Lower leg skin (tissue), 4 donors: ENCODE measurements around the gene DISP3. TPM values are rescaled to one million over a fixed set of nuclear protein-coding genes. Genes with fewer than 3 reads are reported as not detected.

Experiments used
- DNase-seq, 2 donors: peaks; one replicate each; pipeline ENCODE4 v3.0.0-alpha.2; 2019; ENCODE audit warnings: low spot score in 2 of 2
- H3K4me3 ChIP-seq: fragments of 200-600 bp; sonication (generic); 2 replicates; pipeline ENCODE4 v1.5.1; 2017; ENCODE audit warnings: mild to moderate bottlenecking, low read depth; ENCODE audit not compliant: poor library complexity, severe bottlenecking
- POLR2A ChIP-seq, 2 donors: fragments of 450-650 bp; IDR thresholded peaks; one replicate each; pipeline ENCODE4 v1.6.1; 2016 to 2017; ENCODE audit warnings: antibody characterized with exemption in 2 of 2, mild to moderate bottlenecking in 1 of 2, moderate library complexity in 1 of 2
- WGBS, 2 donors: methylation state at CpG; one replicate each; pipeline ENCODE4 v1.1.5; 2018; 5-methylcytosine and 5-hydroxymethylcytosine counted together
- intact Hi-C: fragments of 100-400 bp; cut with DNase I; formaldehyde crosslinking; loops from one replicate; pipeline ENCODE4 v1.15.0; 2023; ENCODE audit warnings: low total_unique reads
- total RNA-seq, 4 donors: library from RNA; depleted of rRNA; stranded (reverse); fragments of >200 nt; gene quantifications; one replicate each; pipeline ENCODE4 v1.1.0, GENCODE V29; 2016
- TF ChIP-seq, protein P1 (sequence below), 3 donors: fragments of 450-650 bp; IDR thresholded peaks; one replicate each; pipeline ENCODE4 v1.5.1; 2016; ENCODE audit warnings: antibody characterized with exemption in 3 of 3, mild to moderate bottlenecking in 3 of 3, moderate library complexity in 2 of 3

Gene DISP3
- total RNA-seq, 4 donors from 2014 or later = not detected

DNA sequence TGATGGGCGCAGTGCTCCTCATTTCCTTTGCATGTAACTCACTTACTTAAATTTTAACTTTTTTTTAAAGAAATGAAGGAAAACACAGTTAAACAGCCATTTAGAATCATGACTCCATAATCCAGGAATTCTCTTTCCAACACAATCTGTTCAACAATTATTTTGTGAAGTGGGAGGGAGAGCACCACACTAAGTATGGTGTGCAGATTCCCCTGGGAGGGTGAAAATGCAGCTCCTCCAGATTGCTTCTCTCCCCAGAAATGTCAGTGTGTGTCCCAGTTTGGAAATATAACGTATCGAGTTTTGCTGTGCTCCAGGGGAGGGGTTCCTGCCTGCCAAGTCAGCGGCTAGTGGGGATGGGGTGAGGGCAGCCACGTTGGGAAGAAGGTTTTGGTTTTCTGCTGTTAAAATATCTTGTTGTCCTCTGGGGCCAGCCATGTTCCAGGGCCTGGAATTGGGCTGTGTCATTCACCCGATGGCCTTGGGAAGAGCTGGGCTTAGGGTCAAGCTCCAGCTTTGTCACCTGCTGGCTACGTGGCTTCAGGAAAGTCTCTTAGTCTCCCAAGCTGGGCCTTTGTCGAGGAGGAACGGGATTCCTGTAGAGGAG lies 17.3 kb upstream of the DISP3 start:
- DNase-seq = no peak
- TF ChIP-seq POLR2A (IDR thresholded peaks at IDR 0.05) = no peak
- TF ChIP-seq, protein P1, sequence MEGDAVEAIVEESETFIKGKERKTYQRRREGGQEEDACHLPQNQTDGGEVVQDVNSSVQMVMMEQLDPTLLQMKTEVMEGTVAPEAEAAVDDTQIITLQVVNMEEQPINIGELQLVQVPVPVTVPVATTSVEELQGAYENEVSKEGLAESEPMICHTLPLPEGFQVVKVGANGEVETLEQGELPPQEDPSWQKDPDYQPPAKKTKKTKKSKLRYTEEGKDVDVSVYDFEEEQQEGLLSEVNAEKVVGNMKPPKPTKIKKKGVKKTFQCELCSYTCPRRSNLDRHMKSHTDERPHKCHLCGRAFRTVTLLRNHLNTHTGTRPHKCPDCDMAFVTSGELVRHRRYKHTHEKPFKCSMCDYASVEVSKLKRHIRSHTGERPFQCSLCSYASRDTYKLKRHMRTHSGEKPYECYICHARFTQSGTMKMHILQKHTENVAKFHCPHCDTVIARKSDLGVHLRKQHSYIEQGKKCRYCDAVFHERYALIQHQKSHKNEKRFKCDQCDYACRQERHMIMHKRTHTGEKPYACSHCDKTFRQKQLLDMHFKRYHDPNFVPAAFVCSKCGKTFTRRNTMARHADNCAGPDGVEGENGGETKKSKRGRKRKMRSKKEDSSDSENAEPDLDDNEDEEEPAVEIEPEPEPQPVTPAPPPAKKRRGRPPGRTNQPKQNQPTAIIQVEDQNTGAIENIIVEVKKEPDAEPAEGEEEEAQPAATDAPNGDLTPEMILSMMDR (IDR thresholded peaks at IDR 0.05) = no peak
- 46 to 48% methylated on average over 9 of the region's 9 CpGs for WGBS, 2 donors
- intact Hi-C loops = no loop called here
- no peak overlapping the region for H3K4me3 ChIP-seq

DNA sequence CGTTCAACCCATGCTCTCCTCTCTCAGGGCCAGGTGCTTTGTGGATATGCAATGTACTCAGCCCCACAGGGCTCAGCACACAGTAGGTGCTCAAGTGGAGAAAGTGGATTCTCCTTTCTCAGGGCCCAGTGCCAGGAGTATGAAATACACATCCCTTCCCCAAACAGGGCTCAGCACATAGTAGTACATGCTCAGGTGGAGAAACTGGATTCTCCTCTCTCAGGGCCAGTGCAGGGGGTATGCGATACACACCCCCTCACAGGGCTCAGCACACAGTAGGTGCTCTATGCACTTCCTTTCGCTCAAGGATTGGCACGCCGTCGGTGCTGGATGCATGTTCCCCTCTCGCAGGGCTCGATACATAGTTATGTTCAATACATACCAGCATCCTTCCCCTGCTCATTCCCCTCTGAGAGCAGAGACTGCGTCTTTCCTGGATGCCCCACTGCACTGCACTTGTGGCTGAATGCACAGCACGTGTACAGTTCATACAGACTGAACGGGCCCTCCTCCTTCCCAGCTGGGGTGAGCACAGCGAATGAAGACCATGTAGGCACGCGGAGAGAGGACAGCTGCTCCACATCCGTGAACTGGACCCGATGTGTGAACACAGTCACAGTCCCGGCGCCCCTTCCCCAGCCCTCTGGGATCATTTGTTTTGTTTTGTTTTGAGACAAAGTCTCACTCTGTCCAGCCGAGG lies 16.6 kb upstream of the DISP3 start:
- 58 to 67% methylated on average over 19 of the region's 19 CpGs for WGBS, 2 donors
- DNase-seq = no peak
- intact Hi-C loops = no loop called here
- H3K4me3 ChIP-seq = no peak overlapping the region
- TF ChIP-seq, protein P1 (IDR thresholded peaks at IDR 0.05) = no peak

DNA sequence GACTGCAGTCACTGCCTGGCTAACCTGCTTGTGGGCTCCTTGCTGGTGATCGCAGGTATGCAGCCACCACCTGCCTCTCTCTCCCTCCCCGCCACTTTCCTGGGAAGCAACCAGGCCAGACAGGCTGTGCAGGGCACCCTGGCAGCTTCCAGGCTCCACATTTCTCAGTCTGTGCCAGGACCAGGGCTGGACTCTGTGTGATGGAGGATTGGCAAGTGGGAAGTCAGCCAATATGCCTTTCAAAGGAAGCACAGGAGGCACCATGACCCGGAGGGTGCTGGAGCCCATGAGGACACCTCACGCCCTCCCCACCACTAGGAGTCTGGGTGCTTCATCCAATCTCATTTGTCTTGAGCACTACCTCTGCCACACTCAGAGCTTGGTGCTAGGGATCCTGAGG lies 15.8 kb upstream of the DISP3 start:
- WGBS, 2 donors = 58 to 67% methylated on average over 3 to 4 of the region's 4 CpGs
- intact Hi-C loops = no loop called here
- TF ChIP-seq POLR2A (IDR thresholded peaks at IDR 0.05) = no peak
- TF ChIP-seq, protein P1 (IDR thresholded peaks at IDR 0.05) = no peak
- DNase-seq = no peak
- no peak overlapping the region for H3K4me3 ChIP-seq

DNA sequence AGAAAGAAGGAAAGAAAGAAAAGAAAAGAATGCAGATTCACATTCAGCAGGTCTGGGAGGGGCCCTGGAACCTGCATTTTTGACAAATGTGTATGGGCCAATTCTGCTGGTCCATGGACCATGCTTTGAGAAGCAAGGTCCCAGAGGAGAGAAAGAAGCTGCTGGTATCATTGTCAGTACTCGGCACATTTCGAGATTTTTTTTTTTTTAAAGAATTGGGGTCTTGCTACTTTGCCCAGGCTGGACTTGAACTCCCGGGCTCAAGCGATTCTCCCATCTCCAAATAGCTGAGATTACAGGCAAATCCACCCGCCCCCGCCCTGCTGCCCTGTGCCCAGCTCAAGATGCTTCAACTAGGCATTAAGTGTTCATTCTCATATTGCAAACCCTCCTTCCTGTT lies 13.6 kb upstream of the DISP3 start:
- DNase-seq = no peak
- TF ChIP-seq, protein P1 (IDR thresholded peaks at IDR 0.05) = no peak
- 89 to 91% methylated on average over 6 of the region's 6 CpGs for WGBS, 2 donors
- intact Hi-C loops = no loop called here
- no peak overlapping the region for H3K4me3 ChIP-seq

DNA sequence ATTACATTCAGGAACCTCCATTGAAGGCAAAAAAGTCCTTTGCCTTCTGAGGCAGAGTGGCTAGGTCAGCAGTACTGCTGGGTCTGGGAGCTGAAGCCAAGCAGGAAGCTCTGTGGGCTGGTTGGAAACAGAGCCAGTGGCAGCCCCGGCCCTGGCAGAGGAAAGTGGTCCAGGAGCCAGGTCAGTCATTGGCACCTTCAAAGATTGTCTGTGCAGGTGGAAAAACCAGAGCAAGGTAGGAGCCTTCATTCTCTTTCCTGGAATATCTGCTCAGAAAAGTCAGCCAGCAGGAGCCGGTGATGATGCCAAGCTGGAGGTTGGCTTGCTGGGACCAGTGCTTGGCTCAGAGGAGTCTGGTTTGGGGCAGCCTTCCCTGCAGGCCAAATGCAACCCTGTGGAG lies 12.5 kb upstream of the DISP3 start:
- DNase-seq = no peak
- intact Hi-C loops = no loop called here
- WGBS, 2 donors = 36 to 50% methylated on average over 2 of the region's 2 CpGs
- no peak overlapping the region for H3K4me3 ChIP-seq
- TF ChIP-seq, protein P1 (IDR thresholded peaks at IDR 0.05) = no peak
- no peak for TF ChIP-seq POLR2A (IDR thresholded peaks at IDR 0.05)

DNA sequence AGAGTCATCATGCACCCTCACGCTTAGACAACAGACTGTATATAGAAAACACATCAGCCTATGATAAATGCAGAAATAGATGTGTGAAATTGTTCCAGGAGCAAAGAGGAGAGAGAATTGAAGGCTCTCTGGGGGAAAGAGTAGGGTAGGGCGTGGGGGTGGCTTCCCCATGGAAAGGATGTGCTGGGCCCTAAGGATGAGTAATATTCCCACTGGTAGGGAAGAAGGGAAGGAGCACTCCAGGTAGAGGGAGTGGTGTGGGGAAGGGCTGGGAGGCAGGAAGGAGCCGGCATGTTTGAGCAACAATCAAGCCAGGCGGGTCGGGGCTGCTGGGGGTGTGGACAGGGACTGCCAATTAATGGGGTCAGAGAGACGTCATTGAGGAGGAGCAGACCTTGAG lies 10.1 kb upstream of the DISP3 start:
- WGBS, 2 donors = 30 to 34% methylated on average over 5 to 6 of the region's 6 CpGs
- DNase-seq = no peak
- no peak for TF ChIP-seq POLR2A (IDR thresholded peaks at IDR 0.05)
- TF ChIP-seq, protein P1 (IDR thresholded peaks at IDR 0.05) = no peak

More for the DNA sequence above, 10.1 kb upstream of the DISP3 start:
- intact Hi-C loops = no loop called here
- H3K4me3 ChIP-seq = no peak overlapping the region
